HG02642 (cell line): ENCODE measurements around the gene TRAPPC14.

Experiments
- ATAC-seq: cut with Tn5 transposase; IDR thresholded peaks from one replicate; pipeline ENCODE4 v1.9.1; 2021; ENCODE audit warnings: mild to moderate bottlenecking; ENCODE audit not compliant: unreplicated experiment, poor library complexity

Gene TRAPPC14

DNA sequence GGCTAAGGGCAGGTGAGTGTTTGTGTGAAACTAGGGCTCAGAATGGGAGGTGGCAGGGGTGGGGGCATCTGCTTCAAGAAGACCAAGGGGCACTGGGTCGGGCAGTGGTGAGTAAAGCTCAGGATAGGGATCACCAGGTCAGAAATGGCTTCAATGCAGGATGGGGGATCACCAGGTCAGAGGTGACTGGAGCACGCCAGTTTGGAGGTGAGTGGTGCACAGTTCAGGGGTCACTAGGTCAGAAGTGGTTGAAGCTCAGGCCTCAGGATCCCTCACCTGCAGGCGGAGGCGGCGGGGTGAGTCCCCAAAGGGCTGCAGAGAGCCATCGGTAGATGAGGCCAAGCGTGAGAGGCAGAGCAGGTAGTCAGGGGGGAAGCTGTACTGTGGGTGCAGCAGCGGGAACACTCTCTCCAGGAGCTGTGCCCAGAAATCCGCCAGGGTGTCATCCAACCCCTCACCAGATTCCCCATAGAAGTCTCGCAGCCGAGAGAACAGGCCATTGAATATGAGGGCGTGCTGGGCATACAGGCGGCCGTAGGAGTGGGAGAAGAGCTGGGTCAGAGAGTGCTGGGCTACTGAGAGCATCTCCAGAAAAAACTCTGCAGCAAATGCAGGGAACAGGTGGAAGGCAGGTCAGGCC is 16.9 kb upstream of the TRAPPC14 start:
- no peak for ATAC-seq

DNA sequence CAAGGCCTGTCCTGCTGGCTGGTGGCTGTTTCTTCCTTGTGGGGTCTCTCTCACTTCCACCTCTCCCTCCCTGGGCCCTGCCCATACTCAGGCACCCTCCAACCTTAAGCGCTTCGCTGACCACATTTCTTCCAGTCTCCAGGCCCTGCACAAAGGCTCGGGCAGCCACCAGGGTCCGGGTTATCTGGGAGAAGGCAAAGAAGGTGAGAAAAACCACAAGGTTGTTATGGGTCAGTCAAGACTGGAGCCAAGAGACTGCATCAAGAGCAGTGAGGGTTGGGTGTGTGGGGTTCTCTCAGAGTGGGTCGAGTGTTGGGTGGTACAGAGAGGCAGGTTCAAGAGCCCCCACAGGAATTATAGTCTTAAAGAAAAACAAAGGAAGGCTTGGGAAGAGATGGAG is 16.1 kb upstream of the TRAPPC14 start:
- no peak for ATAC-seq

DNA sequence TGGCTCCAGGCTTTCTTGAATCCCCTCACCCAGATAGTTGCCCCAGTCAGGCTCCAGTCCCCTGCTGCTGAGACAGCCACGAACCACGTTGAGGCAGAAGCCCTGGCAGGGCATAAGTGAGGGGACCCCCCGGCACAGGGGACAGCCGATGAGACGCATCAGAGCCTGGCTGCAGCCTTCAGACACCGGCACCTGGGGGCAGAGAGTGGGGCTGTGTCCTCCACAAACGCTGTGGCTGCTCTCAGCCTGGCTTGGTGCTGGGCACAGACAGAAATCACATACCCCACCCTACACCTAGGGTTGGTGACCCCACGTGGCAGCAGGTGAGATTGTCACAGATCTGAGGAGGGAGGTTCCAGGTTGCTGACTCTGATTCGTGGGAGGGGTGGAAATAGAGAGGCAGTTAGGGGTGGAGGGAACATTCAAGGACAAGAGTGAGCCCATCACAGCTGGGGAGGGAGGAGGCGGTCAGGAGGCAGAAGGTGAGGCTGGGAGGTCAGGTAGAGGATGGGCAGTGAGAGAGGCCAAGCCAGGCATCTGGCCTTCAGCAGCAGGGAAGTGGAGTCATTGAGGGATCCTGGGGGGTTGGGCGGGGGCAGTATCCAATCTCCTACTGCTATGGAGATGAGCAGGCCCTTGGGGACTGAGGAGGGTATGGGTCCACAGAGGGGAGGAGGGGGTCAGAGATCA is 15.4 kb upstream of the TRAPPC14 start:
- no peak for ATAC-seq

DNA sequence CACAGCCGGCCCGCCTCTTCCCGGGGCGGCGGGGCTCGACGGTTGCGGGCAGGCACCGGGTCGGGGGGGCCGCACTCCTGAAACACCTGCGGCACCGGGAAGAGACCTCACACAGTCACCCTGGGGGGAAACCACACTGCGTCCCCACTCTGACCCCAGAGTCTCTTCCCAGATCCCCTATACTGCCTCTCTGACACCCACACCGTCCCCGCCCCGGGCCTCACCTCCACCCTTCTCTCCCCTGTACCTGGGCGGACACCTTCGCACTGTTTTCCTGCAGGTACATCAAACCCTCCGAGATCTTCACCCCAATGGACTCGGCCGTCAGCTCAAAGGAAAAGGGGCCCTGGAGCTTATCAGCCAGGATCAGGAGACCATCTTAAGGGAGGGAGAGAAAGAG is 13.3 kb upstream of the TRAPPC14 start:
- no peak for ATAC-seq

DNA sequence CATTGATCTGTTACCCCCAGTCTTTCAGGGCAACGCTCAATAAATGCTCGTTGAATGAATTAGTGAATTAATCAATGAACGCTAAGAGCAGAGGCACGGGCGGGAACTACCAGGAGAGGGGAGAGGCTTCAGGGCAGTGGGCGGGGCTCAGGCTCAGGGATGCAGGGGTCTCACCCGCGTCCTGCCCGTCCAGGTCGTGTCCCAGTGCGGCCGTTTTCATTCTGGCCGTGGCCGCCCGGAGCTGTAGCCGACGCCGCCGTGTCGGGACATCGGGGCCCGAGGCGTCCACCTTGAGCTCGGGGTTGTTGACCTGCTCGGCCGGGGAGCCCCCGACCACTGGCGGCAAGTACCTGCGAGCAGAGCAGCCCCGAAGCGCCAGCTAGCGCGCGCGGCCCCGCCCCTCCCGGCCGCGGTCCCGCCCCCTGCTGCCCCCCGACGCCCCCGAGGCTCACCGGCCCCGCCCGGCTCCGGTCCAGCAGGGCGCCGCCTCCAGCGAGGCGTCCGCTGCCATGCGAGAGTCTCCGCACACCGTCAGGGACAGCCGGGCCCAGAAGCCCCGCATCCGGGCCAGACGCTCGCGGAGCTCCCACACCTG is 12.7 kb upstream of the TRAPPC14 start:
- no peak for ATAC-seq

DNA sequence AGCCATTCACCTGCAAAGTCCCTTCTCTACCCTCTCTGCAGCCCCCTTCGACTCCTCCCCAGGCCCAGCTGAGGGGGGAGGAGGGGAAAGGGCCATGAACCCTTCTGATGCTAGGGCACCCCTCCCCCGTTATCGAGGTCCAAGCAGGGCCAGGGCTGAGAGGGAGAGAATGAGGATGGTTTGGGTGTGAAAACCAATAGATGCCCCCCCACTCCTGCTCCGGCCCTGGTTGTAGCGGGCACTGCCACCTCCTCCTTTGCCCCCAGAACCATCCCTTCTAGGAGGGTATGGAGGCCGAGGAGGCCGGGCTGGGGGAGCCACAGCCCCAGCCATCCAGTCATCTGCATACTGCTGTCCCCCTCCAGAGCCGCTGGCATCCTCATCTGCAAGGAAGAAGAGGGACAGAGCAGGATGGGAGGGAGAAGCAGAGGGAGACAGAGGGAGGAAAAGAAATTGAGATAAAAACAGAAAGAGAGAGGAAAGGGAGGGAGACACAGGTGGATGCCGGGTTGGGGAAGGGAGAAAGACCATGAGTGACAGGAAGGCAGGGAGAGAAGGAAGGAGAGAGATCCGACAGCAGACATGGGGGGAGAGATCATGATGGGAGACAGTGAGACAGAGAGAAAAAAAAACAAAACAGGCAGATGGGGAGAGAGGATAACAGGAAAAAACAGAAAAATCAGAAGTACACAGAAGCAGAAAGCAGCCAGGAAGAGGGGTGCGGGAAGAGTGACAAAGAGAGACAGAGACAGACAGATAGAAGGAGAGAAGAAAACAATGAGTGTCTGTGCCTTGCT is 11.8 kb upstream of the TRAPPC14 start:
- no peak for ATAC-seq

DNA sequence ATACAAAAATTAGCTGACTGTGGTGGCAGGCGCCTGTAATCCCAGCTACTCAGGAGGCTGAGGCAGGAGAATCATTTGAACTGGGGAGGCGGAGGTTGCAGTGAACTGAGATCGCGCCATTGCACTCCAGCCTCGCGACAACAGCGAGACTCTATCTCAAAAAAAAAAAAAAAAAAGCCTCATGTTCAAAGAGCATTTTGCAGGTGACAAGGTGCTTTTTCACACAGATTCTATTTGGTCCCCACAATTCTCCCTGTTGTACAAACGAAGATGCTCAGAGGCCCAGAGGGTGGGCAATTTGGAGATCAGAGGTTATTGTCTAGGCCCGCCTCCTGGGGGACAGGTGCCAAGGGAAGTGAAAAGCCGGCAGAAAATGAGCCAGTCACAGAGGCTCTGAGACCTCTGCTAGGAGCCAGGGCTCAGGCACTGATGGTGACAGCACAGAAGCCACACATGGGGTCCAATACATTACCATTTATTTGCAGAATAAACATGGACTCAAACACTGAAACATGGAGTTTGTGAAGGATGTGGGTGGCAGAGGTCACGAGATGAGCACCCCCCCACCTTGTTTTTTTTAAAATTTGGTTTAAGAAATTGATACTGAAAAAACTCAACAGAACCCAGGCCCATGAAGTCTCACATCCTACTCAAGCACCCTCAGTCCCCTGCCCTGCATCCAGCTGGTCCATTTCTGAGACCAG is 10.8 kb upstream of the TRAPPC14 start:
- no peak for ATAC-seq

DNA sequence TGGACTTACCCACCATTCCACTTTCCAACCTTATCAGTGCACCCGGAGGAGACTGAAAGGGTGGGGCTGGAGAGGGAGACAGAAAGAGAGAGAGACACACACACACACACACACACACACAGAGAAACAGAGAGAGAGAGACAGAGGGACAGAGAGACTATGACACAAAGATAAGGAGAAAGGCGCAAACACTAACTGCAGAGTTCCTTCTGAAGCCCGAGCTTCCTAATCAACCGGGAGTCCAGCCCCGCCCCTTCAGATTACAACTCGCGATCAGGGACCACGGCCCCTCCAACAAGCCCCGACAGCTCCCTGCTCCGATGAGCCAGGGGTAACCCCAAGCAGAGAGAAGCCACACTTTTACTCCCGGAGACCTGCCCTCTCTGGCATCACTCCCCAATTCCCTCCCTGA is 9.4 kb upstream of the TRAPPC14 start:
- no peak for ATAC-seq

DNA sequence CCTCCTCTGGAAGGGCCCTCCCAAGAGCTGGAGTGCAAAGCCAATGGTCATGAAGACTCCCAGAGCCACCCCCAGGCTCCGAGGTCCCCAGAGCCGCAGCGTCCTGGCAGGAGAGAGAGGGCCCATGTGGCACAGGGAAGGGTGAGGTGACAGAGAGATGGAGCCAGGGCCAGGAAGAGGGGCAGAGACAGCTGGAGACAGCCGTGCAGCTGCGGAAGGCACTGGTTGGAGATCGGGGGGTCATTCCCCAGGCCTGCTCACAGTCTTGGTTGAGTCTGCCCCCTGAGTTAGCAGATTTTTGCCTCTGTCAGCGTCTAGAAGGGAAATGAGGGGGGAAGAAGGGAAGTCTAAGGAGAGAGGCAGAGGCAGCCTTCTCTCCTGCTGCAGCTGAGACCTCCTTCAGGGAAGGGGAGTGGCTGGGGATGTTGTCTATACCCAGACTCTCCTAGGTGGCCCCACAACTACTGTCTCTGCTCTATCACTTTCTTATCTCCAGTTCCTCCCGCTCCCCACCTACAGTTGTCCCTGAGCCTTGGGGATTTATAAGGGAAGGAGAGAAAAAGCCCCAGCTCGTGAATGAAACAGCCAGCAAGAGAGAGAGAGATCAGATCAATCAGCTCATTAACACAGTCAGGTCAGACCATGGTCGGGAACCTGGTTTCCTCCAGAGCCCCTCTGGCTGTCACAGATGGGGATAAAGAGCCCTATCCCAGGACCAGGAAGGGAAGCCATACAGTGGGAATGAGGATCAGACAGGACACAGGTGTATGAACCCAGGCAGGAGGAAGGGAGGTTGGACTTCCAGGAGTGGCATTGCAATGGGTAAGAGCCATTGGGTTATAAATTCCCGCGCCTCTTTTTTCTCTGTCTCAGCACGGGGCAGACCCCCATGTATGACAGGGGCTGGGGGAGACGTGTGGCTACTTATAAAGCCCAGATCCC is 8.7 kb upstream of the TRAPPC14 start:
- ATAC-seq, result no peak

DNA sequence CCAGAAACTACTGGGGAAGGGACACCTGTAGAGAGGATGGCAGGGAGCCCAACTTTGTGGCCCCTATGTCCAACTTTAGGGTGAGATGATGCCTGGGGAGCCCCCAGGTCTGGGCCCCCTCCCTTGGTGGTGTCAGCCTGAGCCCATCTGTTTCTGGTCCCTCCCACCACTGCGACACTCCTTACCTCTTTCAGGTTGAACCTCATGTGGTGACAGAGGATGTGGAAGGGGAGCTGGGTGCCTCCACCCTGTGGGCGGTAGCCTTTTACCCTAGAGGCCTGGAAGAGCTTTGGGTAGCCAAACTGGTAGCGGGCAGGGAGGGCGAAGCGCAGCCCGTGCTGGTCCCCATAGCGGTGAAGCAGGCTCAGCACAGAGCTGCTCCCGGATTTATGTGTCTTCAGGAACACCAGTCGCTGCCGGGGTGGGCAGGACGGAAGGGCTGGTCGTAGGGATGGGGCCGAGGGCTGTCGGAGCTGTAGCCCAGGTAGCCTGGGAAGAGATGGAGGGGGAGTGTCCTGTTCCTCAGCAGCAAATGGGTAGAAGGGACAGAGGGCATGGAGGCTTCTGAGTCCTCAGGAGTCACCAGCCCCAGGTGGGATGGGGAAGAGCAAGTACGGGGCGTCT is 7.9 kb upstream of the TRAPPC14 start:
- no peak for ATAC-seq

DNA sequence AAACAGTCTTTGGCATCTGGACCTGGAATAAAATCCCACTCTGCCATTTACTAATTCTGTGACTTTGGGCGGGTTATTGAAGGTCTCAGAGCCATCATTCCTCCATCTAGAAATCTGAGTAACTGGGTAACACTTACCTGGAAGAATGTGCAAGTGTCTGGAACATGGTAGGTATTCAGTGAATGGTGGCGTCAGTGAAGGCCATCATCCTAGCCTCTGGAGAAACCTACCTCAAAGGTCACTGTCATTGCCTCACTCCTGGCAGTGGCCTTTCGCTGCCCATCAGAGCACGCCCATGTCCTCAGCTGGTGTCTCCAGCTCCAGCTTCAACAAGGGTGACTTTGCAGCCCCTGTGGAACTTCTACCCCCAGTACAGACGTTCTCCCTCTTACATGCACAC is 5.3 kb upstream of the TRAPPC14 start:
- ATAC-seq, result no peak

DNA sequence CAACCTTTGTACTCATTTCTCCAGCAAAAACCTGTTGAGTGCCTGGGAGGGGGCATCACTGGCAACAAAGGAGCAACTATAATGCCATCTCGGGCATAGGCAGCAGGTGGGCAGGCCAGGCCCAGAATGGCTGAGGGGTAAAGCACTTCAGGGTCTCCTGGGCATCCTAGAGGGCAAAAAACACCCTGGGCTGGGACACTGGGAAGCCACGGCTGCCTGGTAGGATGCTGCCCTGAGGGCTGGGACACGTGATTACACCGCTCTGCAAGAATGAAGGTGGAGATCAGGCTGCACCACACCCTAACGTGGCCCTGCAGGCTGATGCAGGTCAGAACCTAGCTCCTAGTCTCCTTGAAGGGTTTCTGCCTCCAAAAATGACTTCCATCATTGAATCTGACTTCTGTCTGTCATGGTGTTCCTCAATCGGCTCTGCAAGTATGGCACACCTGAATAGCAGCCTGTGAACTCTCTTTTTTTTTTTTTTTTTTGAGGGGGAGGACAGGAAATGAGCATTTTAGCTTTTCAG is 4.5 kb upstream of the TRAPPC14 start:
- ATAC-seq, result no peak

DNA sequence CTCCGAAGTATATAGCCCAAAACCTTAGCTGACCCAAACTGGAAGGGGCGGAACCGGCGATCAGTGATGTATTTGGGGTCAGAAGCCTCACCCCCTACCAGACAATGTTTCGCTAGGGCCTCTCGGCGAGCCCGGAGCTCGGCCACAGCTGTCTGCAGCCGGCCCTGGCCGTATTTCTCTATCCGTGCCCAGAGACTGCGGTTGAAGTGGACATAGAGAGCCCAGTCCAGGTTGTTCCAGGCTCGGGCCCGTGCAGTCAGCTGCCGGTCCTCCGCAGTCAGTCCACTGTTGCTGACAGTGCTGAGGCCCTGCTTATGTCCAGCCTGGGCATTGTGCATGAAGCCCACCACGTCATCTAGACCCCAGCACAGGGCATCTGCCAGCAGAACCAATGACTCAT is 1.5 kb upstream of the TRAPPC14 start:
- no peak for ATAC-seq

DNA sequence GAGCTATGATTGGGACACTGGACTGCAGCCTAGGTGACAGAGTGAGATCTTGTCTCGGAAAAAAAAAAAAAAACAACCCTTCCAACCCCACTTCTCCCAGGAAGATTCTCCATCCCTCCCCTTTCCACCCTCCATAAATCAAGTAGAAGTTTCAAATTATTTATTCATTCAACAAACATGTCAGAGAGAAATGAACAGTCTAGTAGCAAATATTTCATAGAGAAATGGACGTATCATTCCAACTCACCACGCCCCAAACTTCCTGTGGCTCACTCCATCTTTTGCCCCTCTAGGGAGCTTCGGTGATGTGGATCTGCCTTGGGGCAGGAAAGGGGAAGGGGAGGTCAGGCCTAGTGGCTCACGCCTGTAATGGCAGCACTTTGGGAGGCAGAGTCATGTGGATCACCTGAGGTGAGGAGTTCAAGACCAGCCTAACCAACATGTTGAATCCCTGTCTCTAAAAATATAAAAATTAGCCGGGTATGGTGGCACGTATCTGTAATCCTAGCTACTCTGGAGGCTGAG is 638 bp upstream of the TRAPPC14 start:
- ATAC-seq, result no peak

DNA sequence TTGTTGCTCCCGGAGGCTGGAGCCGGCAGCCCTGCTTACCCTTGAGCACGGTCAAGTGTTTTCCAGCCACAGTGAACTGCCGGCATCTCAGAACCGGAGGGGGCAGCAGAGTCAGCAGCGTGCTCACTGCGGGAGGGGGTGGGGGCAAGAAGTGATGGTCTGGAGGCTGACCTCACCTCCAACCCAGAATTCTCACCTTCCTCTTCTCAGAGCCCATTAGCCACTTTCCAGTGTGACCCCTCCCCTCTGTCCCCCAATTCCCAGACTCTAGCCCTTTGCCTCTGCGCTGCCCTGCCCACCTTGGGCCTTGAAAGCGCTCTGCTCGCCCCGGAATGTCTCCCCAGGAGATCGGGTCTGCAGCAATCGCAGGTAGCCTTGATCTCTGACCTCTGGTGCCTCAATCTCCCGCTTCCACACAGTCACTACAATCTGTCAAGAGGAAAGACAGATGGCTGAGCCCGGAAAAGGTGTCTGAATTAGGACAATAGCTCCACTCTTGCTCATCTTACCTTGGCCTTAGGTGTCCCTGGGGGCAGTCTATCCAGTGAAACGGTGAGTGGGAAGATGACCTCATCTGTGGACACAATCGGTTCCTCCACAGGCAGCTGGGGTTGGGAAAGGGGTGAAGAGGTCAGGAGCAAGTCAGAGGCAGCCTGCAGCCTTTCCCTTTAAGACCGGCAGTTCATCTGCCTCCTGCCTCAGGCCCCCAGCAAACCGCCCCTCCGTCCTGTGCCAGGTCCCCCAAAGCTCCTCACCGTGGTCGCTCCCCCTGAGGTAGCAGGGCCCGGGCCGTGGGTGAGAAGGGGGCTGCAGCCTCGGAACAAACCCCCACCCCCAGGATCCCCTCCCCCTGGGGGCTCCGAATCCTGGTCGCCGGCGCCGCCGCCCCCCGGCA is 942 bp downstream of the TRAPPC14 start:
- no peak for ATAC-seq

DNA sequence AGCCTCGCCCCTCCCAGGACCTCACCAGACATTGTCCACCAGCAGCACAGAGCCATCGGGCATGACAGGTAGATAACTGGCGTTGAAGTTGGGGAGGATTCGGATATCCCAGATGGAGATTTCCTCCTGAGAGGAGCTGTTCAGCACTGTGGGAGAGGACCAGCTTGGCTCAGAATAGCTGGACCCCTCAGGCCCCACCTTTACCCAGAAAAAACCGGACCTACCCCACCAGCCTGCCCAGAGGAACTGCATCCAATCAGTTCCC is 1.5 kb downstream of the TRAPPC14 start:
- ATAC-seq, result no peak

DNA sequence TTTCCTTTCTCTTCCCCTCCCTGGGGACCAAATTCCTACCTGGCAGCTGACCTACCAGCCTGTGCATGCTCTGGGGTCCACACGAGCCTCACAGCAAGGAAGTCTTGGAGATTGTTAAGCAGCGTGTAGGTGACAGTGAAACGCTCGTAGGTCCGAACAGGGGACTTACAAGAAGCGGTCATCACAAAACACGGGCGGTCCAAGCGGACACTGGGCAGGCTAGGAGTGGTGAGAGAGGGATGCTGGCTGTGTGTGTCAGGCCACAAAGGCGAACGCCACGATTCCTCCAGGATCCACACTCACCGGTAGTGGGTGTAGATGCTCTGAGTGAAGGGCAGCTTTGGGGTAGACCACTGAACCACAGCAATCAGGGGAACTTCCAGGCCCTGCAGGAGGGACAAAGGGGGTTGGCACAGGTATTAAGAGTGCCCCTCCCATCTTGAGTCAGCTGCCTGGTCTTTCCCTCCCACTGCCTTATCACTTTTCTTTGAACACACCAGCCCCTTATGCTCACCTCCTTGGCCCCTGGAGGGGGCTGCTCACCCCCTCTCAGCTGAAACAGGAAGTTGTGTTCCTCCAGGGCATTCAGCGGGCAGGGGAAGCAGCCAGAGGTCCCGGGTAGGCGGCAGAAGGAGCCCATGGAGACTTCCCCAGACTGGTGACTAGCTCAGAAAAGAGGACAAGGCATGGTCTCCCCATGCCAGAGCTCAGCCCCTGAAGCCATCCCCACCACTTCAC is 2.0 kb downstream of the TRAPPC14 start:
- ATAC-seq, result no peak
